Mesenchymal stem cell (in vitro differentiated cells and primary cell): Measurements from ENCODE around the gene NMT2.

Experiments
- DNase-seq: peaks from one replicate; pipeline ENCODE4 v3.0.0-alpha.2; 2013
- H2AFZ ChIP-seq: one replicate; pipeline ENCODE4 v1.6.1; 2013; ENCODE audit warnings: low read depth, mild to moderate bottlenecking, control low read depth, inconsistent platforms, low read length, moderate library complexity
- H2AK5ac ChIP-seq: 2 replicates; pipeline ENCODE4 v1.6.1; 2013; ENCODE audit warnings: low read length, moderate library complexity, mild to moderate bottlenecking, inconsistent platforms; ENCODE audit not compliant: severe bottlenecking
- H2BK120ac ChIP-seq: one replicate; pipeline ENCODE4 v1.6.1; 2013; ENCODE audit warnings: low read depth, mild to moderate bottlenecking, inconsistent platforms, low read length, moderate library complexity
- H2BK12ac ChIP-seq, 2 experiments: one replicate each; pipeline ENCODE4 v1.6.1; 2013; ENCODE audit warnings: inconsistent platforms in 2 of 2, low read length in 2 of 2, mild to moderate bottlenecking in 2 of 2, moderate library complexity in 2 of 2, control low read depth in 1 of 2
- H2BK15ac ChIP-seq: one replicate; pipeline ENCODE4 v1.6.1; 2013; ENCODE audit warnings: mild to moderate bottlenecking, low read depth, inconsistent platforms; ENCODE audit not compliant: poor library complexity, severe bottlenecking
- H2BK5ac ChIP-seq: 2 replicates; pipeline ENCODE4 v1.6.1; 2013; ENCODE audit warnings: low read depth, mild to moderate bottlenecking, low read length, control low read depth, inconsistent platforms; ENCODE audit not compliant: poor library complexity, severe bottlenecking
- H3K14ac ChIP-seq, 2 experiments: one replicate each; pipeline ENCODE4 v1.6.1; 2013; ENCODE audit warnings: inconsistent platforms in 2 of 2, low read length in 2 of 2, control low read depth in 1 of 2, mild to moderate bottlenecking in 1 of 2, moderate library complexity in 1 of 2
- H3K18ac ChIP-seq, 2 experiments: one replicate each; pipeline ENCODE4 v1.6.1; 2013; ENCODE audit warnings: inconsistent platforms in 2 of 2, low read length in 2 of 2, control low read depth in 1 of 2, low read depth in 1 of 2, mild to moderate bottlenecking in 1 of 2
- H3K23ac ChIP-seq, 2 experiments: one replicate each; pipeline ENCODE4 v1.6.1; 2013; ENCODE audit warnings: inconsistent platforms in 2 of 2, low read length in 2 of 2, mild to moderate bottlenecking in 2 of 2, moderate library complexity in 2 of 2, control low read depth in 1 of 2
- H3K27ac ChIP-seq: 2 replicates; pipeline ENCODE4 v1.5.1; 2013; ENCODE audit warnings: mild to moderate bottlenecking, moderate library complexity, low read length, control low read depth, inconsistent platforms; ENCODE audit not compliant: poor library complexity, severe bottlenecking
- H3K27me3 ChIP-seq, 2 experiments: 2 replicates each; pipeline versions ENCODE4 v1.6.1 to v1.7.0; 2013; ENCODE audit warnings: low read length in 2 of 2, mild to moderate bottlenecking in 2 of 2, moderate library complexity in 2 of 2, control low read depth in 1 of 2, inconsistent platforms in 1 of 2; ENCODE audit not compliant: control insufficient read depth in 1 of 2, insufficient read depth in 1 of 2
- H3K36me3 ChIP-seq, 2 experiments: 2 replicates each; pipeline versions ENCODE4 v1.6.1 to v1.7.0; 2013; ENCODE audit warnings: low read length in 2 of 2, control low read depth in 1 of 2, inconsistent platforms in 1 of 2, low read depth in 1 of 2, mild to moderate bottlenecking in 1 of 2; ENCODE audit not compliant: insufficient read depth in 2 of 2, control insufficient read depth in 1 of 2
- H3K4ac ChIP-seq, 2 experiments: one replicate each; pipeline ENCODE4 v1.6.1; 2013; ENCODE audit warnings: inconsistent platforms in 2 of 2, low read length in 2 of 2, mild to moderate bottlenecking in 2 of 2, moderate library complexity in 2 of 2, control low read depth in 1 of 2, low read depth in 1 of 2
- H3K4me1 ChIP-seq: 2 replicates; pipeline ENCODE4 v1.6.1; 2013; ENCODE audit warnings: low read depth, low read length, control low read depth; ENCODE audit not compliant: control insufficient read depth, insufficient read depth
- H3K4me2 ChIP-seq: 2 replicates; pipeline ENCODE4 v1.6.1; 2013; ENCODE audit warnings: low read length, mild to moderate bottlenecking, inconsistent platforms; ENCODE audit not compliant: poor library complexity, severe bottlenecking
- H3K4me3 ChIP-seq, 2 experiments: 2 replicates each; pipeline versions ENCODE4 v1.5.1 to v1.7.0; 2013; ENCODE audit warnings: low read length in 2 of 2, mild to moderate bottlenecking in 2 of 2, control low read depth in 1 of 2, low read depth in 1 of 2; ENCODE audit not compliant: insufficient read depth in 1 of 2
- H3K79me1 ChIP-seq: replicated peaks from 2 replicates; pipeline ENCODE4 v1.6.1; 2013; ENCODE audit warnings: mild to moderate bottlenecking, control low read depth, low read length, inconsistent platforms; ENCODE audit not compliant: poor library complexity, severe bottlenecking
- H3K9ac ChIP-seq: 2 replicates; pipeline ENCODE4 v1.7.0; 2013; ENCODE audit warnings: mild to moderate bottlenecking, low read length, moderate library complexity
- H3K9me3 ChIP-seq: 2 replicates; pipeline ENCODE4 v1.7.0; 2013; ENCODE audit warnings: mild to moderate bottlenecking, low read length; ENCODE audit not compliant: control insufficient read depth
- H4K8ac ChIP-seq: one replicate; pipeline ENCODE4 v1.6.1; 2013; ENCODE audit warnings: inconsistent platforms, mild to moderate bottlenecking, low read length, moderate library complexity
- H4K91ac ChIP-seq: one replicate; pipeline ENCODE4 v1.6.1; 2013; ENCODE audit warnings: mild to moderate bottlenecking, low read length, inconsistent platforms
- WGBS: methylation state at CpG from one replicate; pipeline ENCODE4 v1.1.7; 2013; ENCODE audit warnings: mixed read lengths; 5-methylcytosine and 5-hydroxymethylcytosine counted together

NMT2 gene

DNA sequence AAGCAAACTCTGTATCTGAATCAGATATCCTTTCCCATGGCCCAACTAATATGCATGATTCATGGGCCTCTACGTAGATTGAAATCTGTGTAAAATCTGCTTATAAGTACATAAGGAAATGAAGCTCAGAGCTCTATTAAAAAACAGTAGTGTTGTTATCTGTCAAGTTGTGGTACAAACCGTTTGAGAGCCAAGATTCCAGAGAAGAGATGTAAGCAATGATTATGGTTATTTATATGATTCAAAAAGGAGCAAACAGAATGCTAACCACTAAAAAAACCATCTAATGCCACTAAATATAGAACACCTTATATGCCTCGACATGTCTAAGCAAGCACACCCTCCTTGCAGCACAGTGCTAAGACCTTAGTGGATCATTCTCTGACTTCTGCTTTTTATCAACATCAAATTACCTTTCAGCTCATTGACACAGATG is 44.7 kb downstream of the NMT2 start:
- Histone ChIP-seq H4K8ac (no peak overlapping the region), H3K18ac (no peak overlapping the region), H2BK120ac (no peak overlapping the region), H3K9me3 (no peaks in the 10 kb centered on the region), H2AK5ac (no peak overlapping the region), H3K14ac (no peak overlapping the region), H2BK5ac (no peak overlapping the region), H3K4ac (no peak overlapping the region), H2AFZ (no peak overlapping the region), H3K9ac (no peak overlapping the region), H3K4me1 (peaks cover 2% of the 10 kb centered on the region), H3K36me3 (peaks cover 35 to 53% of the 10 kb centered on the region in 2 experiments), H3K79me1 (peaks cover 9% of the 10 kb centered on the region), H2BK12ac (no peak overlapping the region), H3K4me2 (no peak overlapping the region), H3K27me3 (no peaks in the 10 kb centered on the region), H3K23ac (no peak overlapping the region), H3K4me3 (no peak overlapping the region), H2BK15ac (no peak overlapping the region), H4K91ac (no peak overlapping the region), H3K27ac (no peak overlapping the region)
- 43% methylated on average over 3 of the region's 3 CpGs for WGBS
- DNase-seq: peak; percentile 75

DNA sequence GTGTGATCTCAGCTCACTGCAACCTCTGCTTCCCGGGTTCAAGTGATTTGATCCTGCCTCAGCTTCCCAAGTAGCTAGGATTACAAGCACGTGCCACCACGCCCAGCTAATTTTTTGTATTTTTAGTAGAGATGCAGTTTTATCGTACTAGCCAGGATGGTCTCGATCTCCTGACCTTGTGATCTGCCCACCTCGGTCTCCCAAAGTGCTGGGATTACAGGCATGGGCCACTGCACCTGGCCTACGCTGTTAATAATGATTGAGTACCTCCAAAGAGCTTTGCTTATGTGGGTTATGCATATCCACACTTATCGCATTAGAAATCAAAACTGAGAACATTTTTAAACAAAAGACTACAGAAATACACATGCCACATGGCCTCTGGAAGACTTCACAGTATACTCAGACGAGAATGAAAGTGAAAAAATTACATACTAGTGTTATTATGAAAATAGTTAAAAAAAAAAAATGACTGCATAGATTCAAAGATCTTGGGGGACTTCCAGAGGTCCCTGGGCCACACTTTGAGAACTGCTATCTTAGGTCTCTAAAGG is 45.9 kb downstream of the NMT2 start:
- H2BK120ac ChIP-seq: no peak overlapping the region
- H3K27ac ChIP-seq: no peak overlapping the region

DNA sequence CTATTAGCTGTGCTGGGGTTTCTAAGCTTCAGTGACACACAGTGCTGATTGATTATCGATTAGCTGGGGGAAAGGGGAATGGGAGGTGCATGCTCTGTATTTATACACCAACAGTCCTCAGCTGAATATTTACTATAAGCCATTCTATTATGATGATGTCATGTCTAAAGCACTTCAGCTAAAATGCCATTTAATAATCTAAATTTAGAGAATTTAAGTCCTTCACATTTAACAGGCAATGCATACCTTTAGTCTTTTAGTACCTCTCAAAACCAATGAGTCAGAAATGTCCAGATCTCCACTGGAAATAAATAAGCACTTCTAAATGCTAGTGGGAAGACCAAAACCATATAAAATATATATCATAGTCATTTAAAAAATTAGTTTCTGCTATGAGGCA is 46.8 kb downstream of the NMT2 start:
- Histone ChIP-seq H3K4ac (no peak overlapping the region), H3K14ac (no peak overlapping the region), H3K18ac (no peak overlapping the region), H3K79me1 (peaks cover 12% of the 10 kb centered on the region), H2BK12ac (no peak overlapping the region), H3K27me3 (no peaks in the 10 kb centered on the region), H2BK120ac (no peak overlapping the region), H3K4me3 (no peak overlapping the region), H4K91ac (no peak overlapping the region), H4K8ac (no peak overlapping the region), H2AK5ac (no peak overlapping the region), H3K23ac (no peak overlapping the region), H3K9ac (no peak overlapping the region), H2AFZ (no peak overlapping the region), H3K4me1 (peaks cover 2% of the 10 kb centered on the region), H2BK5ac (no peak overlapping the region), H3K27ac (no peak overlapping the region), H3K4me2 (no peak overlapping the region), H2BK15ac (no peak overlapping the region), H3K36me3 (peaks cover 30 to 59% of the 10 kb centered on the region in 2 experiments), H3K9me3 (no peaks in the 10 kb centered on the region)
- no peak for DNase-seq
- WGBS: no CpG with 5 or more reads among the region's 1 CpG

More for the DNA sequence above, 45.9 kb downstream of the NMT2 start:
- WGBS: 93% methylated on average over 7 of the region's 9 CpGs
- H2BK5ac ChIP-seq: no peak overlapping the region
- no peak overlapping the region for H4K91ac ChIP-seq
- H3K79me1 ChIP-seq: peaks cover 9% of the 10 kb centered on the region
- H2BK12ac ChIP-seq: no peak overlapping the region
- H2BK15ac ChIP-seq: no peak overlapping the region
- H3K14ac ChIP-seq: no peak overlapping the region
- H3K4ac ChIP-seq: no peak overlapping the region
- no peak overlapping the region for H3K23ac ChIP-seq
- H3K36me3 ChIP-seq: peaks cover 35 to 54% of the 10 kb centered on the region in 2 experiments
- peak; percentile 36 for DNase-seq
- H2AK5ac ChIP-seq: no peak overlapping the region
- H3K27me3 ChIP-seq: no peaks in the 10 kb centered on the region
- no peak overlapping the region for H2AFZ ChIP-seq
- H3K4me2 ChIP-seq: no peak overlapping the region
- H3K4me3 ChIP-seq: no peak overlapping the region
- H3K4me1 ChIP-seq: peaks cover 2% of the 10 kb centered on the region
- H3K9me3 ChIP-seq: no peaks in the 10 kb centered on the region
- H4K8ac ChIP-seq: no peak overlapping the region
- no peak overlapping the region for H3K18ac ChIP-seq
- no peak overlapping the region for H3K9ac ChIP-seq

DNA sequence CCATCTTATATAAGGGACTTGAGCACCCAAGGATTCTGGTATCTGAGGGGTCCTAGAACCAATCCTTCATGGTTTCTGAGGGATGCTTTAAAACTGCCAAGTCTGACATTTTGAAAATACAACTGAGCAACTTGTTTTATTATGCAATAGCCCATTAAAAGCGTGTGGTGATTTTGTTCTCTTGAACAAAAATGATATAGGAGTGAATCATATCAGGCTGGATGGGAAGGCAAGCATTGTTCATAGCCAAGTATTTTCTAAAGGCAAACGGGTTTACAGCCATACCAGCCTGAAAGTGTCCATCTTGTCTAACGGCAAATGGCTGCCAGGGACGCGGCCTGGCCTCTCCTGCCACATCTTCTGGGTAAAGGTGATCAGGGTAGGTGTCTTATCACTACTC is 48.0 kb downstream of the NMT2 start:
- 86% methylated on average over 5 of the region's 5 CpGs for WGBS
- no peaks in the 10 kb centered on the region for H3K9me3 ChIP-seq
- DNase-seq: no peak

More for the DNA sequence above, 48.0 kb downstream of the NMT2 start:
- H3K23ac ChIP-seq: no peak overlapping the region
- peak overlapping the region; percentile 31 for H3K9ac ChIP-seq
- no peak overlapping the region for H3K4me2 ChIP-seq
- H2BK12ac ChIP-seq: no peak overlapping the region
- H4K8ac ChIP-seq: no peak overlapping the region
- no peak overlapping the region for H2AFZ ChIP-seq
- no peak overlapping the region for H3K18ac ChIP-seq
- H2AK5ac ChIP-seq: peak overlapping the region; percentile 8
- H3K4me3 ChIP-seq: no peak overlapping the region
- no peak overlapping the region for H2BK15ac ChIP-seq
- no peak overlapping the region for H3K14ac ChIP-seq
- no peak overlapping the region for H3K4ac ChIP-seq
- no peak overlapping the region for H2BK120ac ChIP-seq
- H3K4me1 ChIP-seq: peaks cover 2% of the 10 kb centered on the region
- no peak overlapping the region for H2BK5ac ChIP-seq
- no peak overlapping the region for H4K91ac ChIP-seq
- H3K79me1 ChIP-seq: peaks cover 12% of the 10 kb centered on the region
- no peaks in the 10 kb centered on the region for H3K27me3 ChIP-seq
- H3K36me3 ChIP-seq: peaks cover 18 to 61% of the 10 kb centered on the region in 2 experiments
- H3K27ac ChIP-seq: no peak overlapping the region
